GM19395 (cell line): ENCODE measurements around the gene SCG5.

ENCODE experiments used
- ATAC-seq: cut with Tn5 transposase; IDR thresholded peaks from one replicate; pipeline ENCODE4 v1.9.1; 2021; ENCODE audit warnings: mild to moderate bottlenecking, moderate library complexity; ENCODE audit not compliant: unreplicated experiment

SCG5 gene

GRCh38 chr15:32718821-32719716 lies 77.6 kb downstream of the SCG5 start:
- no peak for ATAC-seq

- ATAC-seq = no peak
Observed at GRCh38 chr15:32721596-32721995, 80.1 kb downstream of the SCG5 start.

- no peak for ATAC-seq
Observed at GRCh38 chr15:32722136-32722535, 80.6 kb downstream of the SCG5 start.

GRCh38 chr15:32723171-32723948 lies 81.8 kb downstream of the SCG5 start:
- peak; percentile 93 for ATAC-seq

- ATAC-seq = no peak
Observed at GRCh38 chr15:32729700-32730395, 88.3 kb downstream of the SCG5 start.

GRCh38 chr15:32730677-32731654 lies 89.5 kb downstream of the SCG5 start:
- ATAC-seq = no peak

- no peak for ATAC-seq
Observed at GRCh38 chr15:32732574-32733157, 91.2 kb downstream of the SCG5 start.

GRCh38 chr15:32733281-32733680 lies 91.8 kb downstream of the SCG5 start:
- no peak for ATAC-seq

- ATAC-seq = no peak
Observed at GRCh38 chr15:32735989-32736700, 94.6 kb downstream of the SCG5 start.

- no peak for ATAC-seq
Observed at GRCh38 chr15:32736701-32737061, 95.2 kb downstream of the SCG5 start.

GRCh38 chr15:32737304-32737703 lies 95.8 kb downstream of the SCG5 start:
- ATAC-seq = no peak

GRCh38 chr15:32738666-32739065 lies 97.2 kb downstream of the SCG5 start:
- no peak for ATAC-seq

GRCh38 chr15:32739522-32740063 lies 98.1 kb downstream of the SCG5 start:
- ATAC-seq = no peak

GRCh38 chr15:32743411-32744140 lies 102.1 kb downstream of the SCG5 start:
- no peak for ATAC-seq

GRCh38 chr15:32746116-32746857 lies 104.8 kb downstream of the SCG5 start:
- ATAC-seq = no peak
